ENCODE data around the gene SAA2. TPM values are rescaled to one million over a fixed set of nuclear protein-coding genes. Genes with fewer than 3 reads are reported as not detected.
"Not testable (repeated sequence)": the region's sequence is repeated elsewhere in the genome, so short reads cannot be mapped to it uniquely, and the experiment has no call there.

Gene SAA2
- total RNA-seq, 1 donor from 2014 or later = not detected

GRCh38 chr11:18269252-18269651, 20.8 kb upstream of the SAA2 start:
- not testable (repeated sequence) for H3K36me3 ChIP-seq (ENCODE audit: control insufficient read depth in 3 of 3, insufficient read depth in 3 of 3, low read length in 3 of 3); H3K9ac ChIP-seq (ENCODE audit: low read depth in 1 of 3, low read length in 3 of 3); H3K27me3 ChIP-seq (ENCODE audit: control insufficient read depth in 3 of 3, insufficient read depth in 3 of 3, low read length in 3 of 3); H3K4me1 ChIP-seq (ENCODE audit: control insufficient read depth in 3 of 3, insufficient read depth in 3 of 3, low read length in 3 of 3); H3K27ac ChIP-seq (ENCODE audit: low read depth, low read length); H3K9me3 ChIP-seq (ENCODE audit: control insufficient read depth in 3 of 3, low read length in 3 of 3); H3K4me3 ChIP-seq (ENCODE audit: low read length in 3 of 3)

GRCh38 chr11:18267335-18268133, 19.1 kb upstream of the SAA2 start:
- H3K4me3 ChIP-seq (ENCODE audit: low read length in 3 of 3); H3K27ac ChIP-seq (ENCODE audit: low read depth, low read length); H3K27me3 ChIP-seq (ENCODE audit: control insufficient read depth in 3 of 3, insufficient read depth in 3 of 3, low read length in 3 of 3); H3K36me3 ChIP-seq (ENCODE audit: control insufficient read depth in 3 of 3, insufficient read depth in 3 of 3, low read length in 3 of 3); H3K9me3 ChIP-seq (ENCODE audit: control insufficient read depth in 3 of 3, low read length in 3 of 3); H3K9ac ChIP-seq (ENCODE audit: low read depth in 1 of 3, low read length in 3 of 3); H3K4me1 ChIP-seq (ENCODE audit: control insufficient read depth in 3 of 3, insufficient read depth in 3 of 3, low read length in 3 of 3): not testable (repeated sequence)

GRCh38 chr11:18265949-18266348, 17.5 kb upstream of the SAA2 start, which contains the start of gene SAA1:
Gene SAA1 (plus strand): TSS chr11:18266264. CDS start chr11:18266888, 624 bp downstream.
- H3K27ac ChIP-seq (ENCODE audit: low read depth, low read length) = no peak within 1 kb of the TSS

GRCh38 chr11:18264677-18265555, 16.4 kb upstream of the SAA2 start:
- Histone ChIP-seq H3K27ac (ENCODE audit: low read depth, low read length) (no peak overlapping the region), H3K9me3 (ENCODE audit: control insufficient read depth in 3 of 3, low read length in 3 of 3) (no peaks in the 10 kb centered on the region), H3K27me3 (ENCODE audit: control insufficient read depth in 3 of 3, insufficient read depth in 3 of 3, low read length in 3 of 3) (peaks cover 0 to 2% (median 0%) of the 10 kb centered on the region in 3 donors), H3K4me3 (ENCODE audit: low read length in 3 of 3) (no peak overlapping the region), H3K36me3 (ENCODE audit: control insufficient read depth in 3 of 3, insufficient read depth in 3 of 3, low read length in 3 of 3) (no peaks in the 10 kb centered on the region), H3K4me1 (ENCODE audit: control insufficient read depth in 3 of 3, insufficient read depth in 3 of 3, low read length in 3 of 3) (no peaks in the 10 kb centered on the region), H3K9ac (ENCODE audit: low read depth in 1 of 3, low read length in 3 of 3) (no peak overlapping the region)

More at GRCh38 chr11:18265949-18266348, 17.5 kb upstream of the SAA2 start, which contains the start of gene SAA1:
- no peak within 1 kb of the TSS for H3K4me3 ChIP-seq (ENCODE audit: low read length in 3 of 3)
- no peaks in the 10 kb centered on the region for H3K9me3 ChIP-seq (ENCODE audit: control insufficient read depth in 3 of 3, low read length in 3 of 3)
- H3K36me3 ChIP-seq (ENCODE audit: control insufficient read depth in 3 of 3, insufficient read depth in 3 of 3, low read length in 3 of 3) = no peaks in the 10 kb centered on the region
- H3K27me3 ChIP-seq (ENCODE audit: control insufficient read depth in 3 of 3, insufficient read depth in 3 of 3, low read length in 3 of 3) = no peaks in the 10 kb centered on the region
- no peak within 1 kb of the TSS for H3K9ac ChIP-seq (ENCODE audit: low read depth in 1 of 3, low read length in 3 of 3)
- no peaks in the 10 kb centered on the region for H3K4me1 ChIP-seq (ENCODE audit: control insufficient read depth in 3 of 3, insufficient read depth in 3 of 3, low read length in 3 of 3)

GRCh38 chr11:18264035-18264434, 15.6 kb upstream of the SAA2 start:
- peaks cover 0 to 2% (median 0%) of the 10 kb centered on the region in 3 donors for H3K27me3 ChIP-seq (ENCODE audit: control insufficient read depth in 3 of 3, insufficient read depth in 3 of 3, low read length in 3 of 3)
- no peaks in the 10 kb centered on the region for H3K4me1 ChIP-seq (ENCODE audit: control insufficient read depth in 3 of 3, insufficient read depth in 3 of 3, low read length in 3 of 3)
- no peaks in the 10 kb centered on the region for H3K9me3 ChIP-seq (ENCODE audit: control insufficient read depth in 3 of 3, low read length in 3 of 3)
- no peak overlapping the region for H3K9ac ChIP-seq (ENCODE audit: low read depth in 1 of 3, low read length in 3 of 3)
- H3K27ac ChIP-seq (ENCODE audit: low read depth, low read length) = no peak overlapping the region
- H3K36me3 ChIP-seq (ENCODE audit: control insufficient read depth in 3 of 3, insufficient read depth in 3 of 3, low read length in 3 of 3) = no peaks in the 10 kb centered on the region
- no peak overlapping the region for H3K4me3 ChIP-seq (ENCODE audit: low read length in 3 of 3)

- not testable (repeated sequence) for H3K36me3 ChIP-seq (ENCODE audit: control insufficient read depth in 3 of 3, insufficient read depth in 3 of 3, low read length in 3 of 3); H3K4me3 ChIP-seq (ENCODE audit: low read length in 3 of 3); H3K9me3 ChIP-seq (ENCODE audit: control insufficient read depth in 3 of 3, low read length in 3 of 3); H3K27me3 ChIP-seq (ENCODE audit: control insufficient read depth in 3 of 3, insufficient read depth in 3 of 3, low read length in 3 of 3); H3K4me1 ChIP-seq (ENCODE audit: control insufficient read depth in 3 of 3, insufficient read depth in 3 of 3, low read length in 3 of 3); H3K27ac ChIP-seq (ENCODE audit: low read depth, low read length); H3K9ac ChIP-seq (ENCODE audit: low read depth in 1 of 3, low read length in 3 of 3)
These were observed 14.3 kb upstream of the SAA2 start for GRCh38 chr11:18262681-18263350.

- Histone ChIP-seq H3K36me3 (ENCODE audit: control insufficient read depth in 3 of 3, insufficient read depth in 3 of 3, low read length in 3 of 3) (no peaks in the 10 kb centered on the region), H3K9me3 (ENCODE audit: control insufficient read depth in 3 of 3, low read length in 3 of 3) (no peaks in the 10 kb centered on the region), H3K4me1 (ENCODE audit: control insufficient read depth in 3 of 3, insufficient read depth in 3 of 3, low read length in 3 of 3) (no peaks in the 10 kb centered on the region)
These were observed 13.3 kb upstream of the SAA2 start for GRCh38 chr11:18261721-18262120.

GRCh38 chr11:18259259-18259658, 10.8 kb upstream of the SAA2 start:
- no peaks in the 10 kb centered on the region for H3K9me3 ChIP-seq (ENCODE audit: control insufficient read depth in 3 of 3, low read length in 3 of 3)
- peaks cover 0 to 4% (median 0%) of the 10 kb centered on the region in 3 donors for H3K27me3 ChIP-seq (ENCODE audit: control insufficient read depth in 3 of 3, insufficient read depth in 3 of 3, low read length in 3 of 3)
- no peak overlapping the region for H3K4me3 ChIP-seq (ENCODE audit: low read length in 3 of 3)
- no peaks in the 10 kb centered on the region for H3K36me3 ChIP-seq (ENCODE audit: control insufficient read depth in 3 of 3, insufficient read depth in 3 of 3, low read length in 3 of 3)
- H3K9ac ChIP-seq (ENCODE audit: low read depth in 1 of 3, low read length in 3 of 3) = no peak overlapping the region
- no peaks in the 10 kb centered on the region for H3K4me1 ChIP-seq (ENCODE audit: control insufficient read depth in 3 of 3, insufficient read depth in 3 of 3, low read length in 3 of 3)
- no peak overlapping the region for H3K27ac ChIP-seq (ENCODE audit: low read depth, low read length)

More at GRCh38 chr11:18261721-18262120, 13.3 kb upstream of the SAA2 start:
- no peak overlapping the region for H3K27ac ChIP-seq (ENCODE audit: low read depth, low read length)
- H3K9ac ChIP-seq (ENCODE audit: low read depth in 1 of 3, low read length in 3 of 3) = no peak overlapping the region
- H3K4me3 ChIP-seq (ENCODE audit: low read length in 3 of 3) = no peak overlapping the region
- H3K27me3 ChIP-seq (ENCODE audit: control insufficient read depth in 3 of 3, insufficient read depth in 3 of 3, low read length in 3 of 3) = peaks cover 0 to 2% (median 0%) of the 10 kb centered on the region in 3 donors

GRCh38 chr11:18254781-18255361, 6.4 kb upstream of the SAA2 start:
- Histone ChIP-seq H3K27me3 (ENCODE audit: control insufficient read depth in 3 of 3, insufficient read depth in 3 of 3, low read length in 3 of 3) (peaks cover 0 to 3% (median 0%) of the 10 kb centered on the region in 3 donors), H3K9ac (ENCODE audit: low read depth in 1 of 3, low read length in 3 of 3) (no peak overlapping the region), H3K36me3 (ENCODE audit: control insufficient read depth in 3 of 3, insufficient read depth in 3 of 3, low read length in 3 of 3) (no peaks in the 10 kb centered on the region)

More at GRCh38 chr11:18254781-18255361, 6.4 kb upstream of the SAA2 start:
- H3K4me1 ChIP-seq (ENCODE audit: control insufficient read depth in 3 of 3, insufficient read depth in 3 of 3, low read length in 3 of 3) = no peaks in the 10 kb centered on the region
- H3K27ac ChIP-seq (ENCODE audit: low read depth, low read length) = no peak overlapping the region
- no peak overlapping the region for H3K4me3 ChIP-seq (ENCODE audit: low read length in 3 of 3)
- H3K9me3 ChIP-seq (ENCODE audit: control insufficient read depth in 3 of 3, low read length in 3 of 3) = no peaks in the 10 kb centered on the region
